IMR-90 (cell line): ENCODE results near the gene TECTA. TPM values are rescaled to one million over a fixed set of nuclear protein-coding genes. Genes with fewer than 3 reads are reported as not detected.

Source experiments
- ATAC-seq: fragments of 200-7000 bp; cut with Tn5 transposase; 2 replicates; pipeline ENCODE4 v1.9.1; 2020; ENCODE audit warnings: low read depth, mild to moderate bottlenecking, moderate library complexity
- BruUV-seq: library from RNA; stranded (reverse); fragments of 400-500 nt; replicated peaks from 2 replicates; lab custom pipeline; 2021; lab: Mats Ljungman, UMichigan
- CTCF ChIA-PET: fragments of 300-600 bp; formaldehyde crosslinking; extraction: SDS; loops from one replicate; lab custom pipeline; 2021; ENCODE audit warnings: antibody characterized with exemption; lab: Yijun Ruan, JAX
- POLR2A ChIA-PET: fragments of 300-600 bp; sonication (Branson Sonifier 250); formaldehyde crosslinking; loops from one replicate; lab custom pipeline; 2022; ENCODE audit warnings: antibody characterized with exemption; ENCODE audit not compliant: unreplicated experiment; lab: Charles Lee
- DNase-seq: peaks from one replicate; pipeline ENCODE4 v3.0.0; 2013
- H2AFZ ChIP-seq: replicated peaks from 2 replicates; pipeline ENCODE3; 2013; ENCODE audit warnings: low read length, mild to moderate bottlenecking; ENCODE audit not compliant: poor library complexity
- H2AK5ac ChIP-seq: 2 replicates; pipeline ENCODE4 v1.6.1; 2013; ENCODE audit warnings: low read depth, low read length, inconsistent platforms
- H2AK9ac ChIP-seq: replicated peaks from 2 replicates; pipeline ENCODE3; 2013; ENCODE audit warnings: mild to moderate bottlenecking, low read depth, low read length, moderate library complexity; ENCODE audit not compliant: poor library complexity
- H2BK120ac ChIP-seq: 2 replicates; pipeline ENCODE4 v1.6.1; 2013; ENCODE audit warnings: low read depth, low read length, inconsistent platforms
- H2BK15ac ChIP-seq: 3 replicates; pipeline ENCODE4 v1.6.1; 2013; ENCODE audit warnings: low read depth, low read length, inconsistent platforms
- H2BK20ac ChIP-seq: 2 replicates; pipeline ENCODE4 v1.6.1; 2013; ENCODE audit warnings: low read depth, mild to moderate bottlenecking, inconsistent platforms, low read length, moderate library complexity
- H2BK5ac ChIP-seq: 2 replicates; pipeline ENCODE4 v1.6.1; 2013; ENCODE audit warnings: mild to moderate bottlenecking, low read depth, low read length, inconsistent platforms; ENCODE audit not compliant: poor library complexity, severe bottlenecking
- H3K14ac ChIP-seq: replicated peaks from 2 replicates; pipeline ENCODE4 v1.6.1; 2013; ENCODE audit warnings: low read depth, low read length, inconsistent platforms
- H3K18ac ChIP-seq: 2 replicates; pipeline ENCODE4 v1.6.1; 2013; ENCODE audit warnings: low read depth, low read length, control low read depth
- H3K23ac ChIP-seq: 2 replicates; pipeline ENCODE4 v1.6.1; 2013; ENCODE audit warnings: low read depth, low read length, inconsistent platforms
- H3K27ac ChIP-seq: 2 replicates; pipeline ENCODE4 v1.5.1; 2013; ENCODE audit warnings: mild to moderate bottlenecking, control low read depth, low read length; ENCODE audit not compliant: insufficient read depth
- H3K27me3 ChIP-seq: 2 replicates; pipeline ENCODE4 v1.6.1; 2013; ENCODE audit warnings: low read length; ENCODE audit not compliant: control insufficient read depth, insufficient read depth
- H3K36me3 ChIP-seq: 2 replicates; pipeline ENCODE4 v1.6.1; 2013; ENCODE audit warnings: low read length, mixed read lengths; ENCODE audit not compliant: control insufficient read depth, insufficient read depth
- H3K4ac ChIP-seq: 2 replicates; pipeline ENCODE4 v1.6.1; 2013; ENCODE audit warnings: low read depth, low read length, inconsistent platforms
- H3K4me1 ChIP-seq: 2 replicates; pipeline ENCODE4 v1.6.1; 2013; ENCODE audit warnings: low read length, mixed read lengths; ENCODE audit not compliant: control insufficient read depth, insufficient read depth
- H3K4me2 ChIP-seq: 2 replicates; pipeline ENCODE4 v1.6.1; 2013; ENCODE audit warnings: low read depth, mild to moderate bottlenecking, control low read depth, low read length, moderate library complexity
- H3K4me3 ChIP-seq: 2 replicates; pipeline ENCODE4 v1.5.1; 2013; ENCODE audit warnings: low read depth, mild to moderate bottlenecking, control low read depth, low read length, moderate library complexity; ENCODE audit not compliant: insufficient read depth
- H3K56ac ChIP-seq: 2 replicates; pipeline ENCODE4 v1.6.1; 2013; ENCODE audit warnings: low read length, inconsistent platforms; ENCODE audit not compliant: insufficient read depth; ENCODE audit errors: extremely low read depth
- H3K79me1 ChIP-seq, 2 experiments: 2 replicates each; pipeline ENCODE4 v1.6.1; 2013; ENCODE audit warnings: low read length in 2 of 2, inconsistent platforms in 1 of 2, low read depth in 1 of 2
- H3K9ac ChIP-seq: 2 replicates; pipeline ENCODE4 v1.6.1; 2013; ENCODE audit warnings: low read depth, low read length, control low read depth
- H3K9me1 ChIP-seq: 2 replicates; pipeline ENCODE4 v1.6.1; 2013; ENCODE audit warnings: low read length, inconsistent platforms; ENCODE audit not compliant: insufficient read depth
- H3K9me3 ChIP-seq: 2 replicates; pipeline ENCODE4 v1.6.1; 2013; ENCODE audit warnings: low read length; ENCODE audit not compliant: control insufficient read depth, insufficient read depth
- H4K20me1 ChIP-seq: 2 replicates; pipeline ENCODE4 v1.6.1; 2013; ENCODE audit warnings: low read length, inconsistent platforms; ENCODE audit not compliant: insufficient read depth
- H4K5ac ChIP-seq: 2 replicates; pipeline ENCODE4 v1.6.1; 2013; ENCODE audit warnings: mild to moderate bottlenecking, low read depth, low read length, control low read depth
- H4K8ac ChIP-seq, 2 experiments: 2 replicates each; pipeline ENCODE4 v1.6.1; 2013; ENCODE audit warnings: low read depth in 2 of 2, low read length in 2 of 2, control low read depth in 1 of 2, inconsistent platforms in 1 of 2
- H4K91ac ChIP-seq: 2 replicates; pipeline ENCODE4 v1.6.1; 2013; ENCODE audit warnings: low read depth, low read length, inconsistent platforms; ENCODE audit not compliant: insufficient read depth
- RAD21 ChIP-seq: IDR thresholded peaks from 2 replicates; pipeline ENCODE4 v1.6.1; 2012; ENCODE audit warnings: low read length, improper control_type of control experiment
- WGBS, 2 experiments: methylation state at CpG; one replicate each; pipeline versions ENCODE4 v1.1.5 to v1.1.7; 2013; ENCODE audit warnings: missing lambda C conversion rate in 2 of 2; ENCODE audit not compliant: insufficient read length in 1 of 2; ENCODE audit errors: extremely low coverage in 2 of 2; 5-methylcytosine and 5-hydroxymethylcytosine counted together
- dilution Hi-C: fragments of 300-500 bp; cut with HindIII; formaldehyde crosslinking; loops from one replicate; pipeline ENCODE4 v1.14.3; 2018; ENCODE audit warnings: low sequenced_read_pairs; ENCODE audit not compliant: unreplicated experiment
- in situ Hi-C: fragments of 300-500 bp; cut with MboI; formaldehyde crosslinking; loops from 3 replicates; pipeline ENCODE4 v1.14.3; 2019; ENCODE audit warnings: low sequenced_read_pairs, inconsistent platforms, mixed read lengths
- intact Hi-C: fragments of 100-400 bp; cut with micrococcal nuclease; formaldehyde crosslinking; loops from 2 replicates; pipeline ENCODE4 v1.10.0; 2022
- polyA plus RNA-seq, 3 experiments: library from polyadenylated mRNA; depleted of rRNA; stranded (reverse); fragments of >200 nt; gene quantifications; 2 replicates each; pipeline ENCODE4 v1.2.3, GENCODE V29; 2012; ENCODE audit warnings: low replicate concordance in 1 of 3
- total RNA-seq: library from RNA; depleted of rRNA; stranded (reverse); fragments of >200 nt; gene quantifications from 2 replicates; pipeline ENCODE4 v1.2.3, GENCODE V29; 2012

TECTA gene
- total and polyA plus RNA-seq, 2 of the 4 experiments (the other 2 are of a cell fraction), result 0.17 to 0.18 TPM

GRCh38 chr11:121145826-121146225 is 44.8 kb downstream of the TECTA start:
- intact Hi-C loops (no loop called here), dilution Hi-C loops (no loop called here), in situ Hi-C loops (no loop called here)
- Histone ChIP-seq H2BK15ac (no peak overlapping the region), H2AFZ (no peak overlapping the region), H3K23ac (no peak overlapping the region), H2AK9ac (no peak overlapping the region), H3K4me3 (no peak overlapping the region), H3K4me1 (no peaks in the 10 kb centered on the region), H3K27ac (no peak overlapping the region), H3K4me2 (no peak overlapping the region), H3K9me1 (no peaks in the 10 kb centered on the region), H3K79me1 (no peaks in the 10 kb centered on the region), H4K8ac (no peak overlapping the region), H4K91ac (no peak overlapping the region), H3K27me3 (peaks cover 4% of the 10 kb centered on the region; the same call in 1 of the 2 replicates), H2BK5ac (no peak overlapping the region), H3K36me3 (no peaks in the 10 kb centered on the region), H4K20me1 (no peaks in the 10 kb centered on the region), H2AK5ac (no peak overlapping the region), H3K14ac (no peak overlapping the region), H3K9me3 (no peaks in the 10 kb centered on the region), H2BK20ac (no peak overlapping the region), H3K18ac (no peak overlapping the region), H4K5ac (no peak overlapping the region), H2BK120ac (no peak overlapping the region), H3K4ac (no peak overlapping the region), H3K9ac (no peak overlapping the region), H3K56ac (no peak overlapping the region)
- ChIA-PET CTCF (no interaction called here), POLR2A (no interaction called here)
- TF ChIP-seq RAD21, result no peak
- ATAC-seq (no peak), DNase-seq (no peak)
- 81% methylated on average over 9 of the region's 11 CpGs; no CpG with 5 or more reads in 1 of the 2 experiments for WGBS, 2 experiments
- BruUV-seq, result no TSS peak
